ENCODE results near the gene HOXB2.
"Not testable (repeated sequence)": the region's sequence is repeated elsewhere in the genome, so short reads cannot be mapped to it uniquely, and the experiment has no call there.

The HOXB2 gene

GRCh38 chr17:48539177-48539576 is 5.7 kb downstream of the HOXB2 start:
- DNase-seq, result no peak

GRCh38 chr17:48537316-48537715 is 7.6 kb downstream of the HOXB2 start:
- DNase-seq, result no peak

- DNase-seq, result not testable (repeated sequence)
Measured at GRCh38 chr17:48535793-48536559, 8.9 kb downstream of the HOXB2 start.

- DNase-seq, result no peak
Measured at GRCh38 chr17:48532261-48532660, 12.6 kb downstream of the HOXB2 start.

GRCh38 chr17:48530887-48531272 is 14.0 kb downstream of the HOXB2 start, which contains the start of gene HOXB1:
Gene HOXB1, minus strand, starts transcription at chr17:48531011. Its CDS starts 107 bp downstream, at chr17:48530904.
- no peak for DNase-seq

GRCh38 chr17:48530208-48530886 is 14.6 kb downstream of the HOXB2 start:
- no peak for DNase-seq

GRCh38 chr17:48529683-48530009 is 15.3 kb downstream of the HOXB2 start:
- DNase-seq, result no peak

GRCh38 chr17:48528936-48529682 is 15.8 kb downstream of the HOXB2 start:
- no peak for DNase-seq

GRCh38 chr17:48528153-48528935 is 16.6 kb downstream of the HOXB2 start:
- DNase-seq, result no peak

GRCh38 chr17:48527547-48527932 is 17.4 kb downstream of the HOXB2 start:
- DNase-seq, result no peak

GRCh38 chr17:48526608-48527546 is 18.0 kb downstream of the HOXB2 start:
- no peak for DNase-seq

- no peak for DNase-seq
Measured at GRCh38 chr17:48523010-48523409, 21.9 kb downstream of the HOXB2 start.

GRCh38 chr17:48522031-48522653 is 22.8 kb downstream of the HOXB2 start:
- no peak for DNase-seq

GRCh38 chr17:48520631-48521079 is 24.3 kb downstream of the HOXB2 start:
- no peak for DNase-seq

- no peak for DNase-seq
Measured at GRCh38 chr17:48519427-48519826, 25.5 kb downstream of the HOXB2 start.

- no peak for DNase-seq
Measured at GRCh38 chr17:48517478-48517877, 27.4 kb downstream of the HOXB2 start.

GRCh38 chr17:48515925-48516900 is 28.7 kb downstream of the HOXB2 start:
- no peak for DNase-seq

GRCh38 chr17:48514477-48514876 is 30.4 kb downstream of the HOXB2 start:
- DNase-seq, result no peak

GRCh38 chr17:48513666-48514455 is 31.0 kb downstream of the HOXB2 start:
- no peak for DNase-seq

All from NCI-H1048 (cell line).